HG03159 (cell line): ENCODE data around the gene EDAR.

ENCODE experiments used
- ATAC-seq: cut with Tn5 transposase; IDR thresholded peaks from one replicate; pipeline ENCODE4 v1.9.1; 2021; ENCODE audit warnings: mild to moderate bottlenecking, moderate library complexity; ENCODE audit not compliant: unreplicated experiment

Gene EDAR

GRCh38 chr2:108911807-108912628 lies 77.0 kb downstream of the EDAR start:
- no peak for ATAC-seq

GRCh38 chr2:108911401-108911800 lies 77.6 kb downstream of the EDAR start:
- ATAC-seq: no peak

- ATAC-seq: no peak
Measured at GRCh38 chr2:108910541-108911396, 78.3 kb downstream of the EDAR start.

GRCh38 chr2:108910011-108910431 lies 79.0 kb downstream of the EDAR start:
- no peak for ATAC-seq

GRCh38 chr2:108909275-108909823 lies 79.7 kb downstream of the EDAR start:
- no peak for ATAC-seq

- ATAC-seq: no peak
Measured at GRCh38 chr2:108908713-108909070, 80.3 kb downstream of the EDAR start.

- no peak for ATAC-seq
Measured at GRCh38 chr2:108907822-108908712, 81.0 kb downstream of the EDAR start.

- no peak for ATAC-seq
Measured at GRCh38 chr2:108906403-108907077, 82.5 kb downstream of the EDAR start.

GRCh38 chr2:108905906-108906305 lies 83.1 kb downstream of the EDAR start:
- ATAC-seq: no peak

GRCh38 chr2:108905176-108905575 lies 83.8 kb downstream of the EDAR start:
- no peak for ATAC-seq

- ATAC-seq: no peak
Measured at GRCh38 chr2:108904680-108905079, 84.3 kb downstream of the EDAR start.

- ATAC-seq: no peak
Measured at GRCh38 chr2:108898315-108899082, 90.5 kb downstream of the EDAR start.

GRCh38 chr2:108896741-108897140 lies 92.3 kb downstream of the EDAR start:
- no peak for ATAC-seq

- ATAC-seq: no peak
Measured at GRCh38 chr2:108895188-108895587, 93.8 kb downstream of the EDAR start.

GRCh38 chr2:108894766-108895165 lies 94.3 kb downstream of the EDAR start:
- no peak for ATAC-seq

GRCh38 chr2:108893277-108893676 lies 95.7 kb downstream of the EDAR start:
- no peak for ATAC-seq

- ATAC-seq: no peak
Measured at GRCh38 chr2:108889907-108890306, 99.1 kb downstream of the EDAR start.

GRCh38 chr2:108884619-108885018 lies 104.4 kb downstream of the EDAR start:
- ATAC-seq: no peak

- no peak for ATAC-seq
Measured at GRCh38 chr2:108878276-108878675, 110.7 kb downstream of the EDAR start.
